T-cell (primary cell): ENCODE measurements around the gene PSG7. TPM values are rescaled to one million over a fixed set of nuclear protein-coding genes. Genes with fewer than 3 reads are reported as not detected.
"Not testable (repeated sequence)": the region's sequence is repeated elsewhere in the genome, so short reads cannot be mapped to it uniquely, and the experiment has no call there.

ENCODE experiments used
- ATAC-seq, 4 experiments: fragments of 200-7000 bp in 3 of 4; fragments of 150-1000 bp in 1 of 4; cut with Tn5 transposase; replicated peaks in 1 of 4; 1 replicate in 3 of 4; 2 replicates in 1 of 4; pipeline ENCODE4 v1.10.0; 2021; ENCODE audit warnings: moderate library complexity in 3 of 4, mild to moderate bottlenecking in 2 of 4, moderate number of reproducible peaks in 1 of 4
- CTCF ChIA-PET, 2 donors: fragments of 300-600 bp; sonication (Branson Sonifier 250); formaldehyde crosslinking; loops; one replicate each; lab custom pipeline; 2022; ENCODE audit warnings: antibody characterized with exemption in 2 of 2; lab: Charles Lee
- POLR2A ChIA-PET, 2 donors: fragments of 300-600 bp; sonication (Branson Sonifier 250); formaldehyde crosslinking; loops; one replicate each; lab custom pipeline; 2022; ENCODE audit warnings: antibody characterized with exemption in 2 of 2; lab: Charles Lee
- DNase-seq, 35 experiments: peaks; one replicate each; pipeline versions ENCODE4 v3.0.0 to v3.0.0-alpha.2; 2013 to 2023
- H3K27ac ChIP-seq: one replicate; pipeline ENCODE4 v1.5.1; 2013; ENCODE audit warnings: low read length
- H3K27me3 ChIP-seq, 2 experiments: replicated peaks in 1 of 2; 1 replicate in 1 of 2; 2 replicates in 1 of 2; pipeline versions ENCODE4 v1.6.1 to v1.7.0; 2013; ENCODE audit warnings: low read length in 1 of 2, mixed read lengths in 1 of 2; ENCODE audit not compliant: control insufficient read depth in 2 of 2, insufficient read depth in 2 of 2; ENCODE audit errors: extremely low read depth in 1 of 2
- H3K36me3 ChIP-seq, 2 donors: 1 replicate in 1 of 2; 2 replicates in 1 of 2; pipeline versions ENCODE4 v1.6.1 to v1.7.0; 2013; ENCODE audit warnings: low read length in 1 of 2; ENCODE audit not compliant: control insufficient read depth in 2 of 2, insufficient read depth in 1 of 2; ENCODE audit errors: extremely low read depth in 1 of 2
- H3K4me1 ChIP-seq, 2 experiments: 1 replicate in 1 of 2; 2 replicates in 1 of 2; pipeline versions ENCODE4 v1.6.1 to v1.7.0; 2013; ENCODE audit warnings: low read length in 2 of 2, mixed read lengths in 1 of 2; ENCODE audit not compliant: insufficient read depth in 2 of 2, control insufficient read depth in 1 of 2; ENCODE audit errors: extremely low read depth in 1 of 2
- H3K4me3 ChIP-seq, 2 donors: 1 replicate in 1 of 2; 2 replicates in 1 of 2; pipeline versions ENCODE4 v1.5.1 to v1.7.0; 2013; ENCODE audit warnings: mild to moderate bottlenecking in 2 of 2, low read length in 1 of 2, moderate library complexity in 1 of 2; ENCODE audit not compliant: control insufficient read depth in 1 of 2; ENCODE audit errors: extremely low read depth in 1 of 2
- H3K9me3 ChIP-seq: 2 replicates; pipeline ENCODE4 v1.7.0; 2013
- H3K27ac Mint-ChIP-seq, 2 donors: one replicate each; pipeline ENCODE4 v1.8.0; 2020 to 2021; ENCODE audit warnings: mild to moderate bottlenecking in 2 of 2, mixed read lengths in 2 of 2
- H3K27me3 Mint-ChIP-seq, 2 donors: one replicate each; pipeline ENCODE4 v1.8.0; 2021 to 2022; ENCODE audit warnings: mixed read lengths in 2 of 2
- H3K36me3 Mint-ChIP-seq: one replicate; pipeline ENCODE4 v1.8.0; 2021; ENCODE audit warnings: mixed read lengths
- H3K4me1 Mint-ChIP-seq, 3 donors: one replicate each; pipeline ENCODE4 v1.8.0; 2020 to 2022; ENCODE audit warnings: mixed read lengths in 3 of 3, mild to moderate bottlenecking in 1 of 3
- H3K4me3 Mint-ChIP-seq, 3 donors: one replicate each; pipeline ENCODE4 v1.8.0; 2020 to 2022; ENCODE audit warnings: mild to moderate bottlenecking in 3 of 3, mixed read lengths in 3 of 3, moderate library complexity in 3 of 3
- H3K9me3 Mint-ChIP-seq, 3 donors: one replicate each; pipeline ENCODE4 v1.8.0; 2020 to 2022; ENCODE audit warnings: mixed read lengths in 3 of 3
- WGBS: methylation state at CpG from one replicate; pipeline ENCODE4 v1.1.5; 2013; ENCODE audit warnings: missing lambda C conversion rate; ENCODE audit not compliant: insufficient coverage; 5-methylcytosine and 5-hydroxymethylcytosine counted together
- total RNA-seq, 35 experiments: library from RNA in 6 of 35; stranded (reverse) in 6 of 35; fragments of 120-200 nt in 1 of 35; gene quantifications; one replicate each; pipeline versions ENCODE4 v1.2.1 to v1.2.4 and lab custom pipeline; 2013 to 2026

Gene PSG7
- total RNA-seq, 5 donors from 2014 or later (not counting 1 experiment from before 2014, with no cell fraction given): not detected

DNA sequence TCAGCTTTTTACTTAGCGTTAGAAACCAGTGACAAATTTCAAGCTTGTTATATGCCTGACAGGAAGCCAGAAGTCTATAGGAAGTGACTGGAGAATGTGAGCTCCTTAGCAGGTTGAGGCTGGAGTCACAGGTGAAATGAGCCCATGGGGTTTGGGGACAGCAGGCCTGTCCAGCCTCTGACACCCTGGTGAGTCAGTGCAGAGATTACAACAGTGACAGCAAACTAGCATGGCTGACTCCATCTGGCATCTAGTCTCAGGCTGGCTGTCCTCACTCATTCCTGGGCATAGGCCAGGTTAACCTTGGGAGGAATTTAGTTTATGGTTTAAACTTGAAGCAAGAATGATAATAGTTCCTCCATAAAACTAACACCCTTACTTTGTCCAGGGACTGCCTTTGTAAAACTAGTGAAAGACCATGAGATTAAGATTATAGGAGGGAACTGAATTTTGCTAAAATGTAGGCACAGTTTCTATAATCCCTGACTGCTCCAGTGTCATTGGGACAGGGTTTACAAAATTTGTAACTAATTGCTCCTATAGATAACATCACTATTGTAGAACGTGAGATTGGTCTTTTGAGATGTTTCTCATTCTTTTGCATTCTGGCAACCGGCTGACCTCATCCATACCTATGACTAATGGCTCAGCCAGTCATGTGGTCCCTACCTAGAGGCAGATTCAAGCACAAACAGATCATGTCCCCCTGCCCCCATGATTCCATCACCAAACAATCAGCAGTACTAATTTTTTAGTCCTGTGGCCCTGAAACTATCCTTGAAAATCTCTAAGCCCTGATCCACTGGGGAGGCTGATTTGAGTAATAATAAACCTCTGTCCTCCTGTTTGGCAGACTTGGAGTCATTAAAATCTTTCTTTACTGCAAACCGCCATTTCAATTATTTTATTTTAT is 61.9 kb downstream of the PSG7 start:
- DNase-seq, H3K27ac ChIP-seq, H3K27me3 ChIP-seq, H3K9me3 ChIP-seq, H3K36me3 Mint-ChIP-seq, H3K4me3 Mint-ChIP-seq, H3K4me1 Mint-ChIP-seq, H3K9me3 Mint-ChIP-seq, H3K27me3 Mint-ChIP-seq, ATAC-seq, H3K4me1 ChIP-seq, CTCF ChIA-PET, H3K36me3 ChIP-seq, POLR2A ChIA-PET, H3K4me3 ChIP-seq, H3K27ac Mint-ChIP-seq: not testable (repeated sequence)
- 83% methylated on average over 1 of the region's 4 CpGs for WGBS

DNA sequence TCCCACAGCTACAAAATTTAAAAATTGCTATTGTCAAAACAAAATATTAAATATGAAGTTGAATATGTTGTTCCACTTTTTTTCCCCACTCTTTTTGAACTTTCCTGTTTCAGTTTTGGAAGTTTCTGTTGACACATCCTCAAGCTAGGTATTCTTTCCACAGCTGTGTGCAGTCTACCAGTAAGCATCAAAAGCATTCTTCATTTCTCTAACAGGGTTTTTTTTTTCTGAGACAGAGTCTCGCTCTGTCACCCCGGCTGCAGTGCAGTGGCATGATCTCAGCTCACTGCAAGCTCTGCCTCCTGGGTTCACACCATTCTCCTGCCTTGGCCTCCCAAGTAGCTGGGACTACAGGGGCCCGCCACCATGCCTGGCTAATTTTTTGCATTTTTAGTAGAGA is 62.9 kb downstream of the PSG7 start:
- H3K4me1 ChIP-seq, ATAC-seq, H3K36me3 Mint-ChIP-seq, H3K36me3 ChIP-seq, DNase-seq, H3K9me3 ChIP-seq, CTCF ChIA-PET, POLR2A ChIA-PET, H3K27me3 ChIP-seq, H3K9me3 Mint-ChIP-seq, H3K4me3 ChIP-seq, H3K4me1 Mint-ChIP-seq, H3K27ac ChIP-seq, H3K4me3 Mint-ChIP-seq, H3K27ac Mint-ChIP-seq: not testable (repeated sequence)
- 93% methylated on average over 3 of the region's 3 CpGs for WGBS
- H3K27me3 Mint-ChIP-seq: peaks cover 0 to 10% of the 10 kb centered on the region in 2 donors

Other genes starting within 250 kb of the PSG7 start
- gene PSG3, start 196.7 kb downstream of the PSG7 start, total RNA-seq: not detected
- not detected for gene PSG8, start 171.5 kb downstream of the PSG7 start, total RNA-seq
- not detected for gene PSG1, start 57.5 kb downstream of the PSG7 start, total RNA-seq
- not detected for gene PSG6, start 19.3 kb downstream of the PSG7 start, total RNA-seq
- gene PSG11, start 89.3 kb upstream of the PSG7 start, total RNA-seq: not detected
- gene PSG2, start 145.5 kb upstream of the PSG7 start, total RNA-seq: not detected
- not detected for gene PSG5, start 249.3 kb upstream of the PSG7 start, total RNA-seq